Airway epithelial cell (primary cell): ENCODE results near the gene PRSS21. TPM values are rescaled to one million over a fixed set of nuclear protein-coding genes. Genes with fewer than 3 reads are reported as not detected.

Experiments used
- total RNA-seq: library from RNA; depleted of rRNA; stranded (reverse); fragments of >200 nt; gene quantifications from 2 replicates; pipeline ENCODE4 v1.2.3, GENCODE V29; 2015

Gene PRSS21
- 3.4 and 7.5 TPM in 2 replicates for total RNA-seq

GRCh38 chr16:2816751-2817339, at the start of gene PRSS21:
PRSS21 (plus strand) TSS chr16:2817237; CDS start chr16:2817269, 32 bp downstream.

GRCh38 chr16:2777231-2777902, 39.7 kb upstream of the PRSS21 start, which contains the start of gene ELOB:
ELOB (minus strand) TSS chr16:2777280; CDS start chr16:2777239, 41 bp downstream.

GRCh38 chr16:2787406-2787805, 29.6 kb upstream of the PRSS21 start, which contains the start of gene PRSS33:
PRSS33 (minus strand) TSS chr16:2787560; CDS start chr16:2786547, 1,013 bp downstream.

GRCh38 chr16:2829501-2830354, 12.7 kb downstream of the PRSS21 start, which contains the start of gene ZG16B:
ZG16B (plus strand) TSS chr16:2830303; CDS start chr16:2830442, 139 bp downstream.

GRCh38 chr16:2857451-2858244, 40.6 kb downstream of the PRSS21 start, which contains the start of gene PRSS22:
PRSS22 (minus strand) TSS chr16:2858170; CDS start chr16:2858104, 66 bp downstream.

Other genes with a start within 250 kb of the PRSS21 start
- gene KCTD5, start 134.7 kb upstream of the PRSS21 start, total RNA-seq, result 36.5 and 56.4 TPM in 2 replicates
- gene PRSS27, start 97.0 kb upstream of the PRSS21 start, total RNA-seq, result 4.4 and 5.3 TPM in 2 replicates
- gene SRRM2, start 64.6 kb upstream of the PRSS21 start, total RNA-seq, result 60.4 and 103 TPM in 2 replicates
- 367 and 643 TPM in 2 replicates for gene ELOB, start 40.0 kb upstream of the PRSS21 start, total RNA-seq
- not detected in 2 replicates for gene PRSS33, start 29.7 kb upstream of the PRSS21 start, total RNA-seq
- not detected in 2 replicates for gene PRSS41, start 18.8 kb upstream of the PRSS21 start, total RNA-seq
- gene ZG16B, start 13.1 kb downstream of the PRSS21 start, total RNA-seq, result 3.0 and 3.2 TPM in 2 replicates
- gene PRSS22, start 40.9 kb downstream of the PRSS21 start, total RNA-seq, result 21.6 and 23.4 TPM in 2 replicates
- 74.3 and 115 TPM in 2 replicates for gene FLYWCH2, start 66.0 kb downstream of the PRSS21 start, total RNA-seq
- gene FLYWCH1, start 94.7 kb downstream of the PRSS21 start, total RNA-seq, result 38.6 and 46.0 TPM in 2 replicates
- gene KREMEN2, start 147.0 kb downstream of the PRSS21 start, total RNA-seq, result 22.7 and 23.4 TPM in 2 replicates
- 20.6 and 27.6 TPM in 2 replicates for gene PAQR4, start 152.1 kb downstream of the PRSS21 start, total RNA-seq
- gene PKMYT1, start 163.2 kb downstream of the PRSS21 start, total RNA-seq, result 52.6 and 82.7 TPM in 2 replicates
- gene CLDN9, start 195.7 kb downstream of the PRSS21 start, total RNA-seq, result 0.49 TPM in 1 of 2 replicates, not detected in the other
- gene CLDN6, start 200.9 kb downstream of the PRSS21 start, total RNA-seq, result 0.63 and 0.70 TPM in 2 replicates
- 298 and 319 TPM in 2 replicates for gene TNFRSF12A, start 203.1 kb downstream of the PRSS21 start, total RNA-seq
- 27.3 and 35.7 TPM in 2 replicates for gene HCFC1R1, start 206.7 kb downstream of the PRSS21 start, total RNA-seq
- gene THOC6, start 206.8 kb downstream of the PRSS21 start, total RNA-seq, result 35.3 and 36.5 TPM in 2 replicates
- gene BICDL2, start 219.7 kb downstream of the PRSS21 start, total RNA-seq, result 18.6 and 24.9 TPM in 2 replicates
- 0.46 and 0.56 TPM in 2 replicates for gene MMP25, start 229.3 kb downstream of the PRSS21 start, total RNA-seq
- 10.1 and 10.9 TPM in 2 replicates for gene IL32, start 248.4 kb downstream of the PRSS21 start, total RNA-seq